BE2C (cell line): ENCODE data around the gene BTRC.
A peak's percentile ranks its signal among the peaks of the same experiment; 100 is the strongest.

Experiments
- DNase-seq: peaks from one replicate; pipeline ENCODE4 v3.0.0-alpha.2; 2020
- H3K27me3 ChIP-seq: fragments of 250-450 bp; sonication (Bioruptor Pico); 2 replicates; pipeline ENCODE4 v1.5.1; 2020; ENCODE audit warnings: mild to moderate bottlenecking
- H3K36me3 ChIP-seq: fragments of 250-450 bp; sonication (Bioruptor Pico); 2 replicates; pipeline ENCODE4 v1.5.1; 2020; ENCODE audit warnings: mild to moderate bottlenecking
- H3K4me1 ChIP-seq: fragments of 250-450 bp; sonication (Bioruptor Pico); 2 replicates; pipeline ENCODE4 v1.5.1; 2020
- H3K4me3 ChIP-seq: 2 replicates; pipeline ENCODE4 v1.5.1; 2011; ENCODE audit warnings: low read depth, low read length
- H3K9me3 ChIP-seq: fragments of 250-450 bp; sonication (Bioruptor Pico); 2 replicates; pipeline ENCODE4 v1.5.1; 2020
- CTCF ChIP-seq: IDR thresholded peaks from 2 replicates; pipeline ENCODE4 v1.5.1; 2012; ENCODE audit warnings: mild to moderate bottlenecking, low read depth, low read length

BTRC gene

GRCh38 chr10:101535949-101536348 lies 182.0 kb downstream of the BTRC start:
- H3K27me3 ChIP-seq = no peaks in the 10 kb centered on the region
- no peaks in the 10 kb centered on the region; the same call in 1 of the 2 replicates for H3K36me3 ChIP-seq

GRCh38 chr10:101536800-101537199 lies 182.8 kb downstream of the BTRC start:
- no peaks in the 10 kb centered on the region; the same call in 1 of the 2 replicates for H3K36me3 ChIP-seq
- DNase-seq = no peak
- no peaks in the 10 kb centered on the region for H3K27me3 ChIP-seq
- TF ChIP-seq CTCF = peak; percentile 62
- no peaks in the 10 kb centered on the region for H3K4me1 ChIP-seq
- H3K4me3 ChIP-seq = no peak overlapping the region
- H3K9me3 ChIP-seq = no peaks in the 10 kb centered on the region

More at GRCh38 chr10:101535949-101536348, 182.0 kb downstream of the BTRC start:
- Histone ChIP-seq H3K4me3 (no peak overlapping the region), H3K9me3 (no peaks in the 10 kb centered on the region), H3K4me1 (no peaks in the 10 kb centered on the region)
- DNase-seq = no peak
- TF ChIP-seq CTCF = no peak

- Histone ChIP-seq H3K36me3 (no peaks in the 10 kb centered on the region; the same call in 1 of the 2 replicates), H3K27me3 (no peaks in the 10 kb centered on the region), H3K4me1 (no peaks in the 10 kb centered on the region), H3K9me3 (no peaks in the 10 kb centered on the region), H3K4me3 (no peak overlapping the region)
- TF ChIP-seq CTCF = no peak
- no peak for DNase-seq
These were observed 184.5 kb downstream of the BTRC start for GRCh38 chr10:101538446-101538845.

- H3K27me3 ChIP-seq = no peaks in the 10 kb centered on the region
- peak; percentile 72 for DNase-seq
- TF ChIP-seq CTCF = no peak
- H3K36me3 ChIP-seq = no peaks in the 10 kb centered on the region
- peaks cover 12% of the 10 kb centered on the region for H3K4me1 ChIP-seq
- no peak overlapping the region for H3K4me3 ChIP-seq
- no peaks in the 10 kb centered on the region; the same call in 1 of the 2 replicates for H3K9me3 ChIP-seq
These were observed 191.9 kb downstream of the BTRC start for GRCh38 chr10:101545898-101546297.

GRCh38 chr10:101550965-101551364 lies 197.0 kb downstream of the BTRC start:
- no peaks in the 10 kb centered on the region for H3K36me3 ChIP-seq
- TF ChIP-seq CTCF = no peak
- H3K4me3 ChIP-seq = no peak overlapping the region
- H3K9me3 ChIP-seq = no peaks in the 10 kb centered on the region; the same call in 1 of the 2 replicates
- H3K4me1 ChIP-seq = peaks cover 5% of the 10 kb centered on the region; the same call in 1 of the 2 replicates
- DNase-seq = no peak
- no peaks in the 10 kb centered on the region for H3K27me3 ChIP-seq

GRCh38 chr10:101552442-101552841 lies 198.5 kb downstream of the BTRC start:
- Histone ChIP-seq H3K4me1 (no peaks in the 10 kb centered on the region), H3K36me3 (no peaks in the 10 kb centered on the region), H3K4me3 (no peak overlapping the region), H3K27me3 (no peaks in the 10 kb centered on the region), H3K9me3 (no peaks in the 10 kb centered on the region)
- DNase-seq = no peak
- TF ChIP-seq CTCF = no peak
